Activated CD8-positive, alpha-beta memory T cell treated with anti-CD3 and anti-CD28 coated beads, Interleukin-2, amount 10 ng/mL, durations not matched to agents 7 days and 5 days (primary cell): Measurements from ENCODE around the gene PODXL. TPM values are rescaled to one million over a fixed set of nuclear protein-coding genes. Genes with fewer than 3 reads are reported as not detected.
"Not testable (repeated sequence)": the region's sequence is repeated elsewhere in the genome, so short reads cannot be mapped to it uniquely, and the experiment has no call there.

Source experiments
- ATAC-seq: fragments of 150-1000 bp; cut with Tn5 transposase; one replicate; pipeline ENCODE4 v1.10.0; 2021; ENCODE audit warnings: moderate library complexity
- CTCF ChIA-PET: fragments of 350-600 bp; sonication (Branson Sonifier 250); formaldehyde crosslinking; loops from one replicate; lab custom pipeline; 2021; ENCODE audit warnings: antibody characterized with exemption; lab: Charles Lee
- DNase-seq: peaks from one replicate; pipeline ENCODE4 v3.0.0-alpha.2; 2020
- H3K27ac Mint-ChIP-seq: one replicate; pipeline ENCODE4 v1.8.0; 2021; ENCODE audit warnings: mild to moderate bottlenecking, mixed read lengths
- H3K27me3 Mint-ChIP-seq: one replicate; pipeline ENCODE4 v1.8.0; 2021; ENCODE audit warnings: mixed read lengths
- H3K36me3 Mint-ChIP-seq: one replicate; pipeline ENCODE4 v1.8.0; 2021; ENCODE audit warnings: mild to moderate bottlenecking, mixed read lengths
- H3K4me1 Mint-ChIP-seq: one replicate; pipeline ENCODE4 v1.8.0; 2021; ENCODE audit warnings: mixed read lengths
- H3K4me3 Mint-ChIP-seq: one replicate; pipeline ENCODE4 v1.8.0; 2021; ENCODE audit warnings: mild to moderate bottlenecking, moderate library complexity, mixed read lengths
- H3K9me3 Mint-ChIP-seq: one replicate; pipeline ENCODE4 v1.8.0; 2022; ENCODE audit warnings: low read depth, mixed read lengths
- total RNA-seq, 2 experiments: library from RNA; stranded (reverse); gene quantifications; one replicate each; pipeline ENCODE4 v1.2.3, GENCODE V29; 2021

PODXL gene
- total RNA-seq, 2 experiments from 2014 or later: 2.3 to 3.2 TPM

- CTCF ChIA-PET: interaction anchor here (0.9 kb wide), 1 partner anchor 129 kb away, joined by 3 read pairs; no protein-coding TSS in a partner anchor
- Mint-ChIP-seq H3K9me3 (no peaks in the 10 kb centered on the region), H3K36me3 (peaks cover 2% of the 10 kb centered on the region), H3K4me1 (peaks cover 24% of the 10 kb centered on the region), H3K27ac (no peak overlapping the region), H3K27me3 (peaks cover 3% of the 10 kb centered on the region), H3K4me3 (no peak overlapping the region)
- DNase-seq: no peak
- ATAC-seq: no peak
Observed at GRCh38 chr7:131525820-131526219, 30.6 kb downstream of the PODXL start.

- DNase-seq (no peak), ATAC-seq (no peak)
- H3K36me3 Mint-ChIP-seq: peaks cover 2% of the 10 kb centered on the region
- peaks cover 3% of the 10 kb centered on the region for H3K27me3 Mint-ChIP-seq
- H3K27ac Mint-ChIP-seq: no peak overlapping the region
- no peaks in the 10 kb centered on the region for H3K9me3 Mint-ChIP-seq
- peaks cover 25% of the 10 kb centered on the region for H3K4me1 Mint-ChIP-seq
- no peak overlapping the region for H3K4me3 Mint-ChIP-seq
- CTCF ChIA-PET: no interaction called here
Observed at GRCh38 chr7:131524703-131525102, 31.7 kb downstream of the PODXL start.

- no peaks in the 10 kb centered on the region for H3K9me3 Mint-ChIP-seq
- CTCF ChIA-PET: no interaction called here
- H3K4me3 Mint-ChIP-seq: no peak overlapping the region
Observed at GRCh38 chr7:131524115-131524514, 32.3 kb downstream of the PODXL start.

GRCh38 chr7:131522325-131522930, 34.0 kb downstream of the PODXL start:
- peak; percentile 97 for ATAC-seq
- peaks cover 3% of the 10 kb centered on the region for H3K27me3 Mint-ChIP-seq
- H3K27ac Mint-ChIP-seq: peak overlapping the region; percentile 92

More at GRCh38 chr7:131524115-131524514, 32.3 kb downstream of the PODXL start:
- no peak for DNase-seq
- no peak for ATAC-seq
- Mint-ChIP-seq H3K27me3 (peaks cover 3% of the 10 kb centered on the region), H3K4me1 (peaks cover 25% of the 10 kb centered on the region), H3K27ac (no peak overlapping the region), H3K36me3 (peaks cover 2% of the 10 kb centered on the region)

GRCh38 chr7:131521651-131522163, 34.7 kb downstream of the PODXL start:
- ATAC-seq: no peak
- no peak for DNase-seq
- CTCF ChIA-PET: interaction anchor here (2.0 to 3.7 kb wide), 4 partner anchors 9 to 133 kb away, joined by 7 to 27 read pairs (median 11); no protein-coding TSS in a partner anchor
- Mint-ChIP-seq H3K27ac (peak overlapping the region; percentile 92), H3K36me3 (peaks cover 2% of the 10 kb centered on the region), H3K9me3 (no peaks in the 10 kb centered on the region), H3K4me1 (peaks cover 17% of the 10 kb centered on the region), H3K27me3 (peaks cover 3% of the 10 kb centered on the region), H3K4me3 (peak overlapping the region; percentile 17)

More at GRCh38 chr7:131522325-131522930, 34.0 kb downstream of the PODXL start:
- peaks cover 23% of the 10 kb centered on the region for H3K4me1 Mint-ChIP-seq
- peak overlapping the region; percentile 70 for H3K4me3 Mint-ChIP-seq
- H3K9me3 Mint-ChIP-seq: no peaks in the 10 kb centered on the region
- CTCF ChIA-PET: interaction anchor here (1.1 to 3.7 kb wide), 6 partner anchors 9 to 417 kb away, joined by 3 to 27 read pairs (median 8); no protein-coding TSS in a partner anchor
- DNase-seq: no peak
- H3K36me3 Mint-ChIP-seq: peaks cover 2% of the 10 kb centered on the region

- H3K4me3 Mint-ChIP-seq: no peak overlapping the region
- CTCF ChIA-PET: no interaction called here
- H3K4me1 Mint-ChIP-seq: peaks cover 16% of the 10 kb centered on the region
- H3K27me3 Mint-ChIP-seq: peaks cover 2% of the 10 kb centered on the region
- no peaks in the 10 kb centered on the region for H3K9me3 Mint-ChIP-seq
- peaks cover 2% of the 10 kb centered on the region for H3K36me3 Mint-ChIP-seq
- H3K27ac Mint-ChIP-seq: no peak overlapping the region
- no peak for ATAC-seq
- no peak for DNase-seq
Observed at GRCh38 chr7:131518626-131519025, 37.8 kb downstream of the PODXL start.

- no peak for ATAC-seq
- Mint-ChIP-seq H3K4me3 (no peak overlapping the region), H3K36me3 (no peaks in the 10 kb centered on the region), H3K4me1 (peaks cover 17% of the 10 kb centered on the region), H3K27ac (no peak overlapping the region), H3K9me3 (no peaks in the 10 kb centered on the region), H3K27me3 (peaks cover 2% of the 10 kb centered on the region)
- DNase-seq: no peak
- CTCF ChIA-PET: no interaction called here
Observed at GRCh38 chr7:131517218-131517923, 39.1 kb downstream of the PODXL start.

- not testable (repeated sequence) for H3K9me3 Mint-ChIP-seq, H3K27ac Mint-ChIP-seq, ATAC-seq, H3K36me3 Mint-ChIP-seq, H3K27me3 Mint-ChIP-seq, H3K4me3 Mint-ChIP-seq, DNase-seq
- CTCF ChIA-PET: interaction anchor here (0.9 to 5.2 kb wide), 5 partner anchors 14 to 139 kb away, joined by 3 to 45 read pairs (median 5); no protein-coding TSS in a partner anchor
- H3K4me1 Mint-ChIP-seq: peaks cover 24% of the 10 kb centered on the region
Observed at GRCh38 chr7:131515471-131515870, 41.0 kb downstream of the PODXL start.

- DNase-seq (peak; percentile 87), ATAC-seq (peak; percentile 98)
- Mint-ChIP-seq H3K36me3 (no peaks in the 10 kb centered on the region), H3K4me3 (no peak overlapping the region), H3K27ac (peak overlapping the region; percentile 5), H3K4me1 (peaks cover 24% of the 10 kb centered on the region), H3K9me3 (no peaks in the 10 kb centered on the region), H3K27me3 (peaks cover 6% of the 10 kb centered on the region)
- CTCF ChIA-PET: interaction anchor here (0.9 to 5.2 kb wide), 9 partner anchors 8 to 642 kb away, joined by 3 to 45 read pairs (median 4); no protein-coding TSS in a partner anchor
Observed at GRCh38 chr7:131513245-131514061, 43.0 kb downstream of the PODXL start.

- Mint-ChIP-seq H3K9me3 (no peaks in the 10 kb centered on the region), H3K4me3 (no peak overlapping the region), H3K4me1 (peaks cover 32% of the 10 kb centered on the region), H3K36me3 (no peaks in the 10 kb centered on the region), H3K27ac (no peak overlapping the region), H3K27me3 (peaks cover 9% of the 10 kb centered on the region)
- CTCF ChIA-PET: interaction anchor here (0.6 to 5.2 kb wide), 7 partner anchors 10 to 852 kb away, joined by 3 to 45 read pairs (median 3); no protein-coding TSS in a partner anchor
- no peak for ATAC-seq
- DNase-seq: no peak
Observed at GRCh38 chr7:131511774-131512535, 44.5 kb downstream of the PODXL start.

GRCh38 chr7:131511071-131511470, 45.4 kb downstream of the PODXL start:
- H3K9me3 Mint-ChIP-seq: no peaks in the 10 kb centered on the region
- no peak for DNase-seq
- H3K36me3 Mint-ChIP-seq: no peaks in the 10 kb centered on the region
- no peak for ATAC-seq
- H3K27me3 Mint-ChIP-seq: peaks cover 9% of the 10 kb centered on the region
- peaks cover 32% of the 10 kb centered on the region for H3K4me1 Mint-ChIP-seq
- CTCF ChIA-PET: interaction anchor here (1.0 to 5.2 kb wide), 6 partner anchors 9 to 529 kb away, joined by 3 to 45 read pairs (median 16); no protein-coding TSS in a partner anchor
- H3K27ac Mint-ChIP-seq: no peak overlapping the region
- H3K4me3 Mint-ChIP-seq: no peak overlapping the region

GRCh38 chr7:131509781-131510180, 46.6 kb downstream of the PODXL start:
- H3K4me1 Mint-ChIP-seq: peaks cover 34% of the 10 kb centered on the region
- H3K4me3 Mint-ChIP-seq: no peak overlapping the region
- no peak overlapping the region for H3K27ac Mint-ChIP-seq
- DNase-seq: no peak
- H3K27me3 Mint-ChIP-seq: peaks cover 7% of the 10 kb centered on the region
- no peak for ATAC-seq
- CTCF ChIA-PET: interaction anchor here (0.7 to 4.9 kb wide), 9 partner anchors 8 to 528 kb away, joined by 3 to 39 read pairs (median 4); no protein-coding TSS in a partner anchor
- H3K9me3 Mint-ChIP-seq: no peaks in the 10 kb centered on the region
- H3K36me3 Mint-ChIP-seq: no peaks in the 10 kb centered on the region
